Hypothalamus (tissue), 51 donors: Measurements from ENCODE around the gene ZNF536.
"Not testable (repeated sequence)": the region's sequence is repeated elsewhere in the genome, so short reads cannot be mapped to it uniquely, and the experiment has no call there.

Source experiments
- DNase-seq, 51 donors: peaks; one replicate each; lab custom pipeline; 2025; lab: John Stamatoyannopoulos, UW

Gene ZNF536

DNA sequence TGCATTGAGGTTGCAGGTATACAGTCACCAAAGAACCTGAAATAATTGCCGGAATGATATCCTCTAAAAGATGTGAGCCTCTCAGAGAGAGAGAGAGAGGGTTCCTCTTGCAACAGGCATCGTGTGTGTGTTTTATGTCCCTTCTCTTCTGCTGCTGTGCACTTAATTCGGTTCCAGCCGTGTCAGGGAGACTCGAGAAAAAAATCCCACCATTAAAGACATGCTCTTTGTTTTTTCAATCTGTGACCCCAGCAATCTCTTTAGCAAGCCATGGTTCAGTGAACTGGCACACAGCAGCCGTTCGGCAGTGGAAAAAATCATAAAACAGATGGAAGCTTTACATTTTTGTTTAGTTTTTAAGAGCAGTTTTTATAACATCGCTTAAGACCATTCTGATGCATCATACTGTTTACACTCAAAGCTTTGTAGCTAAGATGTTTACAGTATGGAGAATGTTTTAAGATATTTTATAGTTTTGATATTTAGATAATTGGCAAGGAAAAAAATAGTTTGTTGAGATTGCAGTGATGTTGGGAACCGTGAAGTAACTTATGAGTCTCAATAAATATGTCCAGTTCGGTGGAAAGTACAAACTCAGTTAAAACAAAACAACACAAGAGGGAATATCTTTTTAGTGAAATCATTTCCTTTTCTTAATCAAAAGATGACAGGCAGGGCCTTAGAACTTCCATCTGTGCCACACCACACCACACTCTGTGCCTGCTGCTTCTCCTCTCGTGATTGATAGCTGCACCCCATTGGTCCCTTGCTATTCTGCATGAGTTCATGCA lies 31.2 kb upstream of the ZNF536 start:
- DNase-seq = peak in 1 of 51 donors; percentile 13

DNA sequence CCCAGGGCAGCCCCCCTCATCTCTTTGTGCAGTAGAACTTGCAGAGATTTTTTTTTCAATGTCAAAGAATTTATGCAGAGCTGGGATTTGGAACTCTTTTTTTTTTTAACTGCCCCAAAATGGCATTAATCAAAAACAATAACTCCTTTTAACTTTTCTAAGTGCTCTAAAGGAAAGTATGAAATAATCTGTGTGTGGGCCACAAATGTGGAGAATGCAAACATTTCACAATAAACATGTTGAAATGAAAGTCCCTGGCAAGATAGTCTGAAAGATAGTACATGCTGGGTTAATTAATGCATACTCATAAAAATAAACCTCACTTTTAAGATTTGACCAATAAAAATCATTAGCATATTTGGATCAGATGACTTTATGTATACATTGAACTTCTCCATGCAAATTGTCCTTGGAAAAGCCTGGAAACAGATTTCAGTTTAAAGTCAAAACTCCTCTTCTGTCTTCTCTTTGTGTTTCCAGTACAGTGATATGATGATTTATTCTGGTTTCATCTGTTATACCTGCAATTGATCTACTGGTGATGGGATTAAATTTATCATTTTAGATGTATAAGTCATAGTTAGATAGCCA lies 30.5 kb upstream of the ZNF536 start:
- DNase-seq = no peak

DNA sequence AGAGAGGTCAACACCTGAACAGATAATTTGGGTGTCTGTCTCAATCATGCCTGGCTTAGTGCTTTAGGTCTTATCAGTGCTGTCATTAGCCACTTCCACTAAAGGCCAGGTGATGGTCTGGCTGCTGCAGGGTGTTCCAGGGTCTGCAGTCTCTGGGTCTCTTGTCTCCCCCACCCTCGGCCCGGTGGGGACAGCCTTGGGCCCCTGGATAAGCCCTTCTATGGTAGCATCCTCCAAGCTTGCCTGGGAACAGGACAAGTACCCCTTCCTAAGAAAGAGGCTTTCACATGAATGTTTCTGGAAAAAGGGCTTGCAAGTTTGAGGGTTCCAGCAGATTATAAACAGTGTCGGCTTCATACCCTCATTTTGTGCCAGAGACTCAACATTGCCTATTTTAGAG lies 29.3 kb upstream of the ZNF536 start:
- DNase-seq = no peak

DNA sequence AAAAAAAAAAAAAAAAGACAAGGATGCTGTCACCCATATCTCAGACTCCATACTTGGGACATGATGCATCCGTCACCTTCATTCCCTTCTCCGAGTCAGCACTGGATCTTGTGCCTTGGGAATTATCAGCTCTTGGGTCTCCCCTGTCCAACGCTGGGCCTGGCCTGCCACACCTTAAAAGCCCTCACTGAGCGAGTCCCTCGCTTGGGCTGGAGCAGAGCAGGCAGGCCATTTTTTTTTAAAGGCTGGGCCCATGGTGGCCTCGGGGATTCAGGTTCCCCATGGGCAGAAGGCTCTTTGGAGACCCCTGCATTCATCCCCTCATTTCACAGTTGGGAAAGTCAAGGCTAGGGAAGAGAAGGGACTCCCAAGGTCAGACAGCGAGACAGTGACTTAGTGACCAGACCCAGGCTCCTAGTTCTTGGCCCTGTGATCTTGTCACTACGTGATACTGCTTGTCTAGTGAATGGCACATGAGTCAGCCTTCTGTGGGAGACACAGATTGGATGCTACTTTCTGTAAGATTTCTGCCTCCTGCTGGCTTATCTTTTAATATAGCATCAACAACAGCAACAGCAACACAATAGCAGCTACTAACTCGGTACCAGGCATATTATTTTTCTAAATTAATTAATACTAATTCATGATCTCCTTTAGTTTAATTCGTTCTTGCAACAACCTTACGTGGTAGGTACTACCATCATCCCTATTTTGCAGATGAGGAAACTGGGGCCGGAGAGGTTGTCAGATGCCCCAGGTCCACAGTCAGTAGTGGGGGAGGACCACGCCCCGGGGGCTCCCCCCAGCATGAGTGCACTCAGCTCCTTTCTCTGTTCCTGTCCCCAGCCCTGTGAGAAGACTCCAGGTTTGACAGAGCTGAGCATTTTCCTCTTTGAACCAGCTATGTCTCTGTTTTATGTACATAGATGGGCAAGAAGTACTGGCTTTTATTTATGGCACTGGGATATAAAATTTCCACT lies 27.4 kb upstream of the ZNF536 start:
- peak in 9 of 51 donors; percentile 13 to 37 (median 20) for DNase-seq

DNA sequence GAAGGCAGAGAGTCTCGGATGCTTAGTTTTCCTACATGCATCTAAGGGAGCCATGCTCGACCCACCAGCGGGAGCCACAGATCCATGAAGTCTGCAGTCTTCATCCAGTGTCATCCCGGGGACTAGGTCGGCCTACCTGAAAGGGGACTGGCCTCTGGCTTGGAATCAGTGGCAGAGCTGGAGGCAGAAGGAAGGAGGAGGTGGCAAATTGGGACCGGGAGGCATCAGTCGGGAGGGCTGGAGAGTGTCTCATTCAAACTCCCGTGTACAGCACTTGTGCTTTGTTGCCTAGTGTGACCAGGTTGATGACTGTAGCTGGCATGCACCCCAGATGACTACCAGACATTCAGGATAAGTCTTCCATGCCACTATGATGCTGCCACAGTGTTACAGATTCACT lies 26.5 kb upstream of the ZNF536 start:
- DNase-seq = no peak

DNA sequence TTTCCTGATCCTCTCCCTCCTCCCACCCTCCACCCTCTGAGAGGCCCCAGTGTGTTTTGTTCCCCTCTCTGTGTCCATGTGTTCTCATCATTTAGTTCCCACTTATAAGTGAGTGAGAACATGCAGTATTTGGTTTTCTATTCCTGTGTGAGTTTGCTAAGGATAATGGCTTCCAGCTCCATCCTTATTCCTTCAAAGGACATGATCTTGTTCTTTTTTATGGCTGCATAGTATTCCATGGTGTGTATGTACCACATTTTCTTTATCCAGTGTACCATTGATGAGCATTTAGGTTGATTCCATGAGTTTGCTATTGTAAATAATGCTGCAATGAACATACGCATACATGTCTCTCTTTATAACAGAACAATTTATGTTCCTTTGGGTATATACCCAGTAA lies 25.7 kb upstream of the ZNF536 start:
- not testable (repeated sequence) for DNase-seq

DNA sequence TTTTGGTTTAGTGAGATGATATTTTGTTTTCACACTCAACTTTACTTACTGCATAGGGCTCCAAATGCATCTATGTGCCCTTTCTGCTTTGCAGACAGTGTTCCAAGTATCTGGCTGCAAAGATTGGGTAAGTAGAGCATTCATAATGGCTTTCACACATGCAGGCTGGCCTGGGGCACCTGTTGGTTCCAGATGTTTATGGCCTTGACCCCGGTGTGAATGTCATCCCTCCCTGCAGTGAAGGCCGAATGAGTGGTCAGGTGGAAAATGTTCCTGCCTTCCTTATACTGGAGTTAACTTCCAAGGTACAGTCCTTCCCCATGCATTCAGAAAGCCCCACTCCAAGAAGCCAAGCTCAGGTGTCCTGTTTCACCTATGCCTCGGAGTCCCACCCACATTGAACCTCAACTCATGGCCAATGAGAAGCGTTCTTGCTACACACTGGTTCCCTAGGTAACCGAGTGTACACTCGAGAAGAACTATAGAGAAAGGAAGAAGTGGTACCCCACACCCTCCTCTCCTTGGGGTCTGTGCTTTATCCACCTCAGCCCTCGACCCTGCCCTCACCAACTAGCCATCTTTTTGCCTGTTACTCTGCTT lies 23.0 kb upstream of the ZNF536 start:
- no peak for DNase-seq

DNA sequence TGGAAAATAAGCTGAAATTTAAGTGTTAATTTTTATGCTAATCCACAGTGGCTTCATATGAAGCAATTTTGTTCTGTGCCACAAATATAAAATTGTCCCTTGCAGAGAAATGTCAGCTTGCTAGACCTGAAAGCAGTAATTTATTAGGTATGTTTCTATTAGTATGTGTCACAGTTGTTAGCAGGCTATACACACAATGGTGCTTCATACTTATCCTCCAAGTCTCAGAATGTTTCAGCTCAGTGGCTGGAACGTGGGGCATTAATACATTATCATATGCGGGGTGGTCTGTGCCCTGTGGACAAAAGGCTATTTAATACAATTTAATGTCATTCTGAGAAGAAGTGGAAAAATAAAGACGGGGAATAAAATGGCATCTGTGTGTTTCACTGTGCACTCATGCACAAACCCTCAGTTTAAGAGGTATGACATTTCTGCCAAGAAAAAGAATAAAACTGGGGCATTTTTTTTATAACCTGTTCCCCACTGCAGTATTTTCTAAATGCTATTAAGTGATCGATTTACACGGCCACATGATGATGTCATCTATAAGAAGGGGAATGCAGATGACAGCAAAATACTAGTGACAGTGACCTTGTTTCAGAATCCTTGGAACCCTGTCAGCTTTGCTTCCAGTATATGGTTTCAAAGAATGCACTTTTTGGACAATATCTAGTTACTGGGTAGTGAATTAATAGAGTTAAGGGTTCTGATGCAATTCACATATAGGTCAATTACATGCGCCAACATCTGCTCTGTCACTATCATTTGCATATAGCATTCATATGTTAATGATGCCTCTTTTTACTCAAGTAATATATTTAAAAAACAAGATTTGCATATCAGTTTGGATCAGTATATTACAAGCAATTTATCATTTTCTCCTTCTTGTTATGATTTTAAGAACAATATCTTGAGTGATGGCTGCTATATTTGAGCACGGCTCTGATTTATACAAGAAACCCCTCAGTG lies 21.2 kb upstream of the ZNF536 start:
- no peak for DNase-seq

DNA sequence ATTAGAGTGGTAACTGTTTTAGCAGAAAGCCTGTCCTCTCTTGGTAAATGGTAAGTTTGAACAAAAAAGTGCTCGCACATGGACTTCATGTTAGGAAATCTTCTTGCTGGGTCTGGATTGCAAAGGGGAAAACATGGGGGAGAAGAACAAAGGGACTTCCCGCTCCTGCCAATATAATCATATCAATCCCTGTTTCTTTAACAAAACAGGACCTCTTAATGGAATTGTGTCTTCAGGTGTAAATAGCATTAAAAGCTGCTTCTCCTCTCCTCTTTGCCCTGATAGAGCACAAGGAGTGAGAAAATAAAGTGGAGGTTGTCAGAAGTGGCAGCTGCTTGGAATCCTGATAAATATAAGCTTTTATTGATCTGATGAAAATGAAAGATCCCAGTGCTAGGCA lies 20.4 kb upstream of the ZNF536 start:
- no peak for DNase-seq

DNA sequence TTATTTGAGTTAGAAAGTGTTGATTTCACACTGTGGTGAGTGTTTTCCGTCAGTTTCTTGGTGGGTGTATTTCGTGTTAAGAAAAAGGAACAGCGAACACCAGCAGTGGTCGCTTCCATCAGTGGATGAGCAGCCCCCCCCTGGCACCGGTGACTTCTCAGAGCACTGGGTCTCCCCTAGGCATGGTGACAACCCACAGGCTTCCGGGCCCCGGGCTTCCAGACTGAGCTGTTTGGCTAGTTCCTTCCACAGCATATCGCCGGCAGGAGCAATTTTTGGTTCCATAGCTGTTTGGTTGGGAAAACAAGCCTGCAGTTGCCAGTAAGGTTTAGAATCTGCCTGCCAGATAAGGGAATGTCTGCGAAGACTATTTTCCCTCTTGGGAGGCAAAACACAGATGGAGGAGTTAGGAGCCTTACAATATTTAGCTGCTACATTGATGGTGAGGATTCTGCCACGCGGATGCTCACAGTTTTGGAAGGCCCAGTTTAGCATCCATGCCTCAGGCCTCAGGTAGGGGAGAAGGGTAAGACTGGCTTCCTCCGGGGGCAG lies 18.7 kb upstream of the ZNF536 start:
- no peak for DNase-seq

DNA sequence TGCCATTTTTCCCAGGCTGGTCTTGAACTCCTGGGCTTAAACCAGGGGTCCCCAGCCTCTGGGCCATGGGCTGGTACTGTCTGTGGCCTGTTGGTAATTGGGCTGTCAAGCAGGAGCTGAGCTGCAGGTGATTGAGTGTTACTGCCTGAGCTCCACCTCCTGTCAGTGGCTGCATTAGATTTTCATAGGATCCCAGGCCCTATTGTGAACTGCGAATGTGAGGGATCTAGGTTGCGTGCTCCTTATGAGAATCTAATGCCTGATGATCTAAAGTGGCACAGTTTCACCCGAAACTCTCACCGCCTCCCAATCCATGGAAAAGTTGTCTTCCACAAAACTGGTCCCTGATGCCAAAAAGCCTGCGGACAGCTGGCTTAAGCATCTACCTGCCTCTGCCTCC lies 16.6 kb upstream of the ZNF536 start:
- no peak for DNase-seq

DNA sequence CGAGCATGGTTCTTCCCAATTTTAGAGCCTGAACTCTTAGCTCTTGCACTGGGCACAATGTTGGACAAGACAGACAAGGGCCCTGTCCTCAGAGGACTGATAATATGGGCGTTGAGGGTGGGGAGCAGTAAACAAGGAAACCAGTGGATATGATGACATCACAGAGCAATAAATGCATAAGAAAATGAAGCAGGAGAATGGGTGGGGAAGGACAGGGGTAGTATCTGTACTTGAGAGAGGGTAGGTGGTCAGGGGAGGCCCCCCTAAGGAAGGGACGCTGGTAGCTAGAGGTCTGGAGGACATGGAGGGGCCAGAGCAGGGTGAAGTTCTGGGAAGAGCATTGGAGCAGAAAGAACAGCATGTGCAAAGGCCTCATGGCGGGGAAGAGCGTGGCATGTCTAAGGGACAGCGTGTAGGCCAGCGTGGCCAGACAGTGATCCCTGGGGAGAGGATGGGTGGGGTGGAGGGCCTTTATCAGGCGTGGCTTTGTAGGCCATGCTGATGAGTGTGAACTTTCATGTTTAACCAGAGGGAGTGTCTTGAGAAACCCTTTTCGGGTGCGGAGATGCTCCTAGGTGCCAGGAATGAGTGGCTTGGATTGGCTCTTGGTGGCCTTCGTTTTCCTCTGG lies 15.1 kb upstream of the ZNF536 start:
- DNase-seq = no peak

DNA sequence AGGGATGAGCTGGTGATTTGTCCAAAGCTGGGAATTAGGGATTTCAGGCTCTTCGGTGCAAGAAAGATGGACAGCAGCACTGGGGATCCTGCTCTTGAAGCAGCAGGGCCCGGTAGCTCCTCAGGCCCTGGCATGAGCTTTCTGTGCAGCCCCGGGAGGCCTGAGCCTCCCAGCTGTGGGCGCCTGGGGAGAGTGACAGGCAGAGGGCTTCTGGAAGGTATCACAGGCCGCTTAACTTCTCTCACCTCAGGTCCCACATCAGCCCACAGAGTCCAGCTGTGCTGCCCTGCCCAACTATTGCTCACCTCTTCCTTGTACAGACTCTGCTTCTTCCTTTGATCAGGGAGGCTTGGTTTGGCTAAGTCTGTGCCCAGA lies 14.6 kb upstream of the ZNF536 start:
- DNase-seq = no peak

DNA sequence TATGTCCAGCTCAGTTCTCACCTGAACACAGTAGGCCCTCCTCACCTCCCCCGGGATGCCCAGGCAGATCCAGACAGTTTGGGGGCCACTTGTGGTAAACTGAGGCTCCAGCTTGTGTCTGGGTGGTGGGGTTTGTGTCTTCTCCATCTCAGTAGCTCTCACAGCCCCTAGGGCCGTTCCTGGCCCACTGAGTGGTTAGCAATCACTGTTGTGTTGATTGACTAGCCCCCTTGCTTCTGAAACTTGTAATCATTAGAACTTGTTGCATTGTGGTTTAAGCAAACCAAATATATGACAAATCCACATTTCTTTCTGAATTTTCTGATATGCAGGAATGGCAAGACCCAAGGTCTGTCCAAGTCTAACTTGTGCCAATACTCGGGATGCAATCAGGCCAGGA lies 13.9 kb upstream of the ZNF536 start:
- no peak for DNase-seq

DNA sequence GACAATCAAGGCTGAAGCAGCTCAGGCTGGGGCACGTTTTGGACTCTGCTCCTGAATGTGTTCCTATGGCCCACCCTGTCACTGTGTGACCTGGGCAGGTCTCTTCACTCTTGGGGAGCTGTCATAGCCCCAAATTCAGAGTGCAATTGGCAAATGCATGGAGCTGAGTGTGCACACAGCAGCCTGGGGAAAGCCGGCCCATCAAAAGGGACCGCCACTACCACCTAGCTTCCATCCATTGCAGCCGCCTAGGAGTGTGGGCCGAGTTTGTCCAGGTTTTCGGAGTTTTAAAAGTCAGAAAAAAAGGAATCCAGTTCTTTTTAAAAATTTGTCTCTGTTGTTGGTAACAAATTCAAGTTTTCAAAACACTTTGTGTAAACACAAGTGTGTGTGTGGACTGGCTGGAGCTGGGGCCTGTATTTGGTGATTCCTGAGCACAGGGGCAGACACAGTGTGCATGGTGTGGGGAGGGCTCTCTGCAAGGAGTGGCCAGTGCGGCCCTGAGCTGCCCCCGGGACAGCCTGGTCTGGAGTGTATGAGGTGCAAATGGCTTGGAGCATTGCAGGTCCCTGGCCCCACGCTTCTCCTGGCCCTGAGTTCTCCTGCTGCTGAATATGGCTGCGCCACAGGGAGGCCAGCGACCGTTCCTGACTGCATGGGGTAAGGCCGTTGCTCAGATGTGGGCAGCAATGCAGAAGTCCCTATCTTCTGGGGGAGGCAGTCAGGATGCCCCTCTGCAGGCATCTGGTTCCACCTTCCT lies 13.2 kb upstream of the ZNF536 start:
- no peak for DNase-seq

DNA sequence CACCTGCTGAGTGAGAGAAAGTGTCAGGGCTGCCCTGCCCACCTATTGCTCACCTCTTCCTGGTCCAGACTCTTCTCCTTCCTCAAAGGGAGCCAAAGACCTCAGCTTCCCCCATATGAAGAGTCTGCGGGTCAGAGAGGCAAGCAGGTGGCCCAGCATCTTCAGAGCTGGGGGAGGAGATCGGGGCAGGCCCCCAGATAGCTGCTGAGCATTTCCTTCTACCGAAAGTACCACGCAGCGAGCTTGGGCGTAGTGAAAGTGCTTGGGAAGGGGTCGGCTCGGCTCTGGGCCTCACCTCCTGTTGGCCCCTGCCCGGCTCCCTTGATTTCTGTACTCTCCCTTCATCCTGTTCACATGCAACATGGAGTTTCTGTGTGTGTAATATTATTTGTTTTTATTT lies 12.2 kb upstream of the ZNF536 start:
- DNase-seq = no peak

DNA sequence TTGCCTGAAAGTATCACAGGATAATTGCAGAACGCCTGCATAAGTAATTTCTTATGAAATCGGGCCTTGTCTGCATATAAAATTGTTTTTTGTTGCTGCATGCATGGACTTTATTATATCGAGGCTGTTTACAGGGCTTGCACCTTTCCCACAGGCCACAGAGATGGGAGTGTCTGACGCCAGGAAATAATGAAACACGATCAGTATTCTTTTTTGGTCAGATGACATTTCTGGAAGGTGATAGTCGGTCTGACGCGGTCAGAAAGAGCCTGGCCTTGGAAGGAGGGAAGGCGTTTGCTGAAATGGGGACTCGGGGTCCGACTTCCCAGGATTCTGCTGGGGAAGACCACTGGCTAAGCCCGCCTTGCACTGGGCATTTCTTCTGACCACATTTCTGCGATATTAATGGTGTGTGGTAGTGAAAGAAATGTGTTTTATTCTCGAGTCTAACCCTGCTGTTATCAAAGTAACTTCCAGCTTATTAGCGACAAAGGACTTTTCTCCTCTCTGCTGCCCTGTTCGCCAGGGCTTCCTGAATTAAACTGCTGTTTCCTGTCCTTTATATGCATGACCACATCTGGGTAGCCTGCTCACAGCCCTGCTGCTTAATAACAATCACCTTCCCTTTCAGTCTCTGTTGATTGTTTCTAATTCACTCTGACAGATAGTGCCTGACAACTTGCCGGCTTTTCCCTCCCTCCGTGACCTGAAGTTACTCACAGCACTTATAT lies 11.6 kb upstream of the ZNF536 start:
- peak in 5 of 51 donors; percentile 14 to 56 (median 18) for DNase-seq

DNA sequence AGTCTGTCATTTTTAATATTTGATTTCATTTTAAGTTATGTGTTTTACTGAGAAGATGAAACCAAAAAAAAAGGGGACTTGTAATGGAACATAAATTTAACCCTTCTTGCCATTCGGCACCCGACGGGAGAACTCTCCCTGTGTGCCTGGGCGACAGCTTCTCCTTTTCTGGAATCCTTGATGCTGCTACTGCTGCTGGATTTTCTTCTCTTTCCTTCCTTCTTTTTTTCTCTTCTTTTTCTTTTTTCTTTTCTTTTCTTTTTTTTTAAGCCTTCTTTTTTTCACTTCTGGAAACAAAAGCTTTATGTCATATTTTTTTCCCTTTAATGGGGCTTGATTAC lies 11.1 kb upstream of the ZNF536 start:
- peak in 1 of 51 donors; percentile 56 for DNase-seq
